Right lobe of liver (tissue), 6 donors: ENCODE measurements around the gene NF1. TPM values are rescaled to one million over a fixed set of nuclear protein-coding genes. Genes with fewer than 3 reads are reported as not detected.
"Not testable (repeated sequence)": the region's sequence is repeated elsewhere in the genome, so short reads cannot be mapped to it uniquely, and the experiment has no call there.

ENCODE experiments used
- ATAC-seq, 4 donors: fragments of 200-7000 bp; cut with Tn5 transposase; one replicate each; pipeline ENCODE4 v1.9.1; 2020; ENCODE audit warnings: mild to moderate bottlenecking in 4 of 4, moderate library complexity in 4 of 4
- DNase-seq, 3 donors: peaks; one replicate each; pipeline ENCODE4 v3.0.0-alpha.2; 2020
- H3K27ac ChIP-seq, 3 donors: fragments of 200-600 bp; one replicate each; pipeline ENCODE4 v1.8.0; 2022
- H3K27me3 ChIP-seq, 2 donors: fragments of 200-600 bp; one replicate each; pipeline ENCODE4 v1.8.0; 2022
- H3K36me3 ChIP-seq, 4 donors: fragments of 200-600 bp; sonication (generic) in 1 of 4; one replicate each; pipeline versions ENCODE4 v1.5.1 to v1.8.0; 2017 to 2022; ENCODE audit warnings: control low read depth in 1 of 4
- H3K4me1 ChIP-seq, 4 donors: fragments of 200-600 bp; sonication (generic) in 1 of 4; one replicate each; pipeline versions ENCODE4 v1.5.1 to v1.8.0; 2017 to 2022; ENCODE audit warnings: control low read depth in 1 of 4
- H3K4me3 ChIP-seq, 3 donors: fragments of 200-600 bp; one replicate each; pipeline ENCODE4 v1.8.0; 2022
- H3K9me3 ChIP-seq, 4 donors: fragments of 200-600 bp; sonication (generic) in 1 of 4; one replicate each; pipeline versions ENCODE4 v1.5.1 to v1.8.0; 2017 to 2022; ENCODE audit warnings: control low read depth in 1 of 4
- CTCF ChIP-seq, 4 donors: fragments of 200-600 bp in 3 of 4; fragments of 450-650 bp in 1 of 4; IDR thresholded peaks; one replicate each; pipeline versions ENCODE4 v1.5.1 to v1.8.0; 2016 to 2022; ENCODE audit warnings: antibody characterized with exemption in 4 of 4, mild to moderate bottlenecking in 2 of 4
- POLR2A ChIP-seq: fragments of 450-650 bp; IDR thresholded peaks from one replicate; pipeline ENCODE4 v1.6.1; 2017; ENCODE audit warnings: antibody characterized with exemption, mild to moderate bottlenecking
- WGBS: methylation state at CpG from one replicate; pipeline ENCODE4 v1.1.6; 2018; ENCODE audit warnings: low coverage, low lambda C conversion rate; ENCODE audit not compliant: insufficient coverage; ENCODE audit errors: missing lambda C conversion rate; 5-methylcytosine and 5-hydroxymethylcytosine counted together
- intact Hi-C, 2 donors: fragments of 100-400 bp; cut with DNase I; formaldehyde crosslinking; loops; one replicate each; pipeline versions ENCODE4 v1.11.2 to v1.14.1; 2022
- total RNA-seq, 6 experiments: library from RNA; depleted of rRNA in 2 of 6; stranded (reverse); fragments of >200 nt in 2 of 6; fragmentation: NEBNext Ultra II Directional in 3 of 6; extraction: Animal tissue kit (Norgen Biotek cat#: 25700) in 3 of 6; gene quantifications; one replicate each; pipeline versions ENCODE4 v1.1.0 to v1.2.4, GENCODE V29; 2016 to 2023
- donor health status: DM: no; HTN: yes; CAD: no.
- donor health status: DM: no; HTN: no; CAD: no.
- donor health status: DM: no; HTN: no; CAD: no.
- donor health status: DM: no; HTN: yes; CAD: no.
- donor health status: DM: no; HTN: yes; CAD: no.

NF1 gene
- total RNA-seq, 6 experiments from 2014 or later, result 26.6 to 35.3 (median 30.0) TPM

DNA sequence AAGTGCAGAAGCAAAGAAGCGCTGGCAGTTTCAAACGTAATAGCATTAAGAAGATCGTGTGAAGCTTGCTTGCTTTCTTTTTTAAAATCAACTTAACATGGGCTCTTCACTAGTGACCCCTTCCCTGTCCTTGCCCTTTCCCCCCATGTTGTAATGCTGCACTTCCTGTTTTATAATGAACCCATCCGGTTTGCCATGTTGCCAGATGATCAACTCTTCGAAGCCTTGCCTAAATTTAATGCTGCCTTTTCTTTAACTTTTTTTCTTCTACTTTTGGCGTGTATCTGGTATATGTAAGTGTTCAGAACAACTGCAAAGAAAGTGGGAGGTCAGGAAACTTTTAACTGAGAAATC lies 279.3 kb downstream of the NF1 start:
- no peak overlapping the region for H3K27ac ChIP-seq
- peak in 3 of 4 donors; percentile 12 to 52 (median 34) for ATAC-seq
- H3K9me3 ChIP-seq, result no peaks in the 10 kb centered on the region
- no peak overlapping the region for H3K4me3 ChIP-seq
- no peaks in the 10 kb centered on the region for H3K27me3 ChIP-seq
- intact Hi-C loops, result no loop called here
- WGBS, result 58% methylated on average over 6 of the region's 6 CpGs
- H3K4me1 ChIP-seq, result peaks cover 0 to 7% (median 0%) of the 10 kb centered on the region in 4 donors
- H3K36me3 ChIP-seq, result no peaks in the 10 kb centered on the region
- DNase-seq, result no peak
- TF ChIP-seq CTCF (IDR thresholded peaks at IDR 0.05) (no peak), POLR2A (no peak)

- ATAC-seq (no peak), DNase-seq (no peak)
- intact Hi-C loops, result no loop called here
- no peaks in the 10 kb centered on the region for H3K36me3 ChIP-seq
- 93% methylated on average over 2 of the region's 2 CpGs for WGBS
- no peak overlapping the region for H3K27ac ChIP-seq
- no peaks in the 10 kb centered on the region for H3K9me3 ChIP-seq
- H3K4me3 ChIP-seq, result no peak overlapping the region
- peaks cover 0 to 7% (median 0%) of the 10 kb centered on the region in 4 donors for H3K4me1 ChIP-seq
- TF ChIP-seq CTCF (IDR thresholded peaks at IDR 0.05), result no peak
- TF ChIP-seq POLR2A, result no peak
- no peaks in the 10 kb centered on the region for H3K27me3 ChIP-seq
Measured at GRCh38 chr17:31374503-31374902, 279.7 kb downstream of the NF1 start.

- DNase-seq (no peak), ATAC-seq (no peak)
- H3K4me1 ChIP-seq, result no peaks in the 10 kb centered on the region
- no peak overlapping the region for H3K4me3 ChIP-seq
- no peaks in the 10 kb centered on the region for H3K27me3 ChIP-seq
- H3K27ac ChIP-seq, result no peak overlapping the region
- H3K9me3 ChIP-seq, result no peaks in the 10 kb centered on the region
- TF ChIP-seq CTCF (IDR thresholded peaks at IDR 0.05), result no peak
- TF ChIP-seq POLR2A, result no peak
- no peaks in the 10 kb centered on the region for H3K36me3 ChIP-seq
- intact Hi-C loops, result no loop called here
Measured at GRCh38 chr17:31378638-31379037, 283.9 kb downstream of the NF1 start.

GRCh38 chr17:31379597-31380205 lies 284.9 kb downstream of the NF1 start:
- ATAC-seq (no peak), DNase-seq (no peak)
- Histone ChIP-seq H3K36me3 (no peaks in the 10 kb centered on the region), H3K9me3 (no peaks in the 10 kb centered on the region), H3K27me3 (no peaks in the 10 kb centered on the region), H3K27ac (no peak overlapping the region), H3K4me1 (no peaks in the 10 kb centered on the region), H3K4me3 (no peak overlapping the region)
- TF ChIP-seq CTCF (IDR thresholded peaks at IDR 0.05) (no peak), POLR2A (no peak)
- intact Hi-C loops, result no loop called here
- WGBS, result 100% methylated on average over 1 of the region's 1 CpG

- ATAC-seq (no peak), DNase-seq (no peak)
- intact Hi-C loops, result no loop called here
- Histone ChIP-seq H3K9me3 (no peaks in the 10 kb centered on the region), H3K27me3 (no peaks in the 10 kb centered on the region), H3K4me1 (no peaks in the 10 kb centered on the region), H3K27ac (no peak overlapping the region), H3K4me3 (no peak overlapping the region), H3K36me3 (no peaks in the 10 kb centered on the region)
- TF ChIP-seq CTCF (IDR thresholded peaks at IDR 0.05), result no peak
- no peak for TF ChIP-seq POLR2A
Measured at GRCh38 chr17:31381165-31381668, 286.4 kb downstream of the NF1 start.

DNA sequence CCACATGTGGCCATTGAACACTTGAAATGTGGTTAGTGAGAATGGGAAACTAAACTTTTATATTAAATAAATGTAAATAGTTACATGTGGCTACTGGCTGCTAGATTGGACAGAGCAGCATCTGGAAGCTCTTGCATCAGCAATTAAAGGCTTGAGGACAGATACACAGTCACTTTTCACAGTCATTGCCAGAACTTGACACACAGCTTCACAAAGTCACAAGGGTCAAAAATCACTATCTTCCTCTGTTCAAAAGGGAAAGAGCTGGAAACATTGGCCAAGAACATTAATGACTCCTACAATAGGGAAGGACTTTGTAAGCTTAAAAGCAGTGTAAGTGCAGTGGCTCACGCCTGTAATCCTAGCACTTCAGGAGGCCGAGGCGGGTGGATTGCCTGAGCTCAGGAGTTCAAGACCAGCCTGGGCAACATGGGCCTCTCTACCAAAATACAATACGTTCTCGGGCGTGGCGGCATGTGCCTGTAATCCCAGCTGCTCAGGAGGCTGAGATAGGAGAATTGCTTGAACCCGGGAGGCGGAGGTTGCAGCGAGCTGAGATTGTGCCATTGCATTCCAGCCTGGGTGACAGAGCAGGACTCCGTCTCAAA lies 288.0 kb downstream of the NF1 start:
- H3K9me3 ChIP-seq, ATAC-seq, DNase-seq, H3K27me3 ChIP-seq, H3K4me1 ChIP-seq, H3K4me3 ChIP-seq, H3K36me3 ChIP-seq, H3K27ac ChIP-seq, intact Hi-C loops: not testable (repeated sequence)
- WGBS, result 93% methylated on average over 11 of the region's 11 CpGs

- ATAC-seq, DNase-seq, H3K27me3 ChIP-seq, H3K4me1 ChIP-seq, H3K27ac ChIP-seq, H3K9me3 ChIP-seq, H3K36me3 ChIP-seq, H3K4me3 ChIP-seq, intact Hi-C loops: not testable (repeated sequence)
- 100% methylated on average over 1 of the region's 6 CpGs for WGBS
Measured at GRCh38 chr17:31383488-31383887, 288.7 kb downstream of the NF1 start.
